ENCODE results near the gene FAM193A.
"Not testable (repeated sequence)": the region's sequence is repeated elsewhere in the genome, so short reads cannot be mapped to it uniquely, and the experiment has no call there.

FAM193A gene

GRCh38 chr4:2507855-2508254 lies 28.6 kb upstream of the FAM193A start:
- TF ChIP-seq CTCF (conservative IDR thresholded peaks at IDR 0.05) = no peak
- no peak overlapping the region for H3K27ac ChIP-seq

DNA sequence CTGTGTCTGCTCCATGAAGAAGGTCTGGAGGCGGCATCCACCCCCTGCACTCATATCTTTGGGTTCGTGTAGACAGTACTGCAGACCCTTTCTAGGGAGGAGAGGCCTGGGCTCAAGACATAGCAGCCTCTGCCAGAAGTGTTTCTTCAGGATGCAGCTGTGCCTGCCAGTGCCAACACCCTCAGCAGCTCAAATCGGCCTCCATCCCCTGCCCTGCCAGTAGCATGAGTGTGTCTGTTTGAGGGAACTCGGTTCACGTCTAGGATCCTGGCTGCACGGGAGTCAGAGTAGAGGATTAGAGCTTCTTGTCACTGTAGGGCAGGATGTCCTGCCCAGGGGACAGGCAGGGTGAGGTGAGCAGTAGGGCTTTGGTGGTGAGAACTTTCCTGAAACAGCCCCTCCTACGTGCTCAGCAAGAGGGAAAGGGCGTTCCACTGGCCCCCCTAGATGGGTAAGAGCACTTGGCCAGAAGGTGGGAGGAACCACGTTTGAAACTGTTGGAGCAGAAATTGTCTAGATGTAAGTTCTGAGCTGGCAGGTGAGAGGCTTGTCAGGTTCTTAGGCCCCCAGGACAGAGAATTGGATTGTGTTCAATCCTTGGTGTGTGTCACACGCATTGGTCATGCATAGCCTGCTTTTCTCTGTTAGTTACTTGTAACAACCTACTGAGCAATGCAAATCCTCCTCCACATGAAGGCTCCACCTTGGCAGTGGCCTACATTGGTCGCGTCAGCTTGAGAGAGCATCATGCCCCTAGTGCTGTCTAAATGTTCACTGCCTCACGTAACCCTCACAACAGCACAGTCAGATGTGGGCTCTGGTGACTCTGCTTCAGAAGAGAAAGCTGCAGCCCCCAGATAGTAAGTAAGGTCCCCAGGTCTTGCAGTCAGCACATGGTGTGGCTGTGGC lies 25.8 kb upstream of the FAM193A start:
- TF ChIP-seq CTCF (conservative IDR thresholded peaks at IDR 0.05) = no peak
- no peak overlapping the region for H3K27ac ChIP-seq

- TF ChIP-seq CTCF (conservative IDR thresholded peaks at IDR 0.05) = no peak
- H3K27ac ChIP-seq = no peak overlapping the region
Measured at GRCh38 chr4:2511645-2512131, 24.8 kb upstream of the FAM193A start.

DNA sequence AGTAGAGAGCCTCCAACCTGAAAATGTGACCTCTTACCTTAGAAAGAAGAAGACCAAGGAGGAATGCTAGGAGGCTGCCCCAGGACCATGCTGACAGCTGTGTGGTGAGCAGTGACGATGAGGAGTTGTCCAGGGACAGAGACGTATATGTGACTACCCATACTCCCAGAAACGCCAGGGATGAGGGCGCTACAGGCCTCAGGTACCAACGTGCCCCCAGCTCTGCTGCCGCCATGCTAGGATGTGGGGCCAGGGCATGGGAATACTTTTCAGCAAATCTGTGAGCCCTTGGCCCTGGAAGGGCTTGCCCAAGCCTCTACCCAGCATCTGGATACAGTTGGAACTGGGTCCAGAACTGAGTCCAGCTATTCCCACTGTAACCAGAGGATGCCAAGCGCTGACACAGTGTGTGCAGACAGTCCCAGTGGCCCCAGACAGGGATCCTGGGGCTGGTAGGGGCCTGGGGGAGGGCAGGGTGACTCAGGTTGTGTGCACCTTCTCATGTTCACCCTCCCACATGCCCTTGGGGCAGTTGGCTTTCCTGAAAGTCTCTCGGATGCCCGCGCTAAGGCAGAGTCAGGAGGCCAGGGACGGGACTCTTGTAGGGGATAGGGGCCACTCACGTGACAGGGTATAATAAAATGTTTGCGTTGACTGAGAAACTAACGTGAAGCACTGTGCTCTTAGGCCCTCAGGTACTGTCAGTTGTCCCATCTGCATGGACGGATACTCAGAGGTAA lies 23.9 kb upstream of the FAM193A start:
- no peak for TF ChIP-seq CTCF (conservative IDR thresholded peaks at IDR 0.05)
- H3K27ac ChIP-seq = no peak overlapping the region

DNA sequence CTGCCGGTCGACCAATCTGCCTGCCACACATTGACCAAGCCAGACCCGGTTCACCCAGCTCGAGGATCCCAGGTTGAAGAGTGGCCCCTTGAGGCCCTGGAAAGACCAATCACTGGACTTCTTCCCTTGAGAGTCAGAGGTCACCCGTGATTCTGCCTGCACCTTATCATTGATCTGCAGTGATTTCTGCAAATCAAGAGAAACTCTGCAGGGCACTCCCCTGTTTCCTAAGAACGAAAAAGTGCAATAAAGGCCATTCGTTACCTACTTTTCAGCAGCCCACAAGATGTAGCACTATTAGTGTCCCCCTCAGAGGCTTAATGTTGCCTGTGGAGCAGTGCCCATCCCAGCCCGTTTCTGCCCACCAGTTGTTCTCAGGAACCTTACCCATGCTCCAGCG lies 22.3 kb upstream of the FAM193A start:
- not testable (repeated sequence) for H3K27ac ChIP-seq

GRCh38 chr4:2514944-2515343 lies 21.5 kb upstream of the FAM193A start:
- H3K27ac ChIP-seq = not testable (repeated sequence)

DNA sequence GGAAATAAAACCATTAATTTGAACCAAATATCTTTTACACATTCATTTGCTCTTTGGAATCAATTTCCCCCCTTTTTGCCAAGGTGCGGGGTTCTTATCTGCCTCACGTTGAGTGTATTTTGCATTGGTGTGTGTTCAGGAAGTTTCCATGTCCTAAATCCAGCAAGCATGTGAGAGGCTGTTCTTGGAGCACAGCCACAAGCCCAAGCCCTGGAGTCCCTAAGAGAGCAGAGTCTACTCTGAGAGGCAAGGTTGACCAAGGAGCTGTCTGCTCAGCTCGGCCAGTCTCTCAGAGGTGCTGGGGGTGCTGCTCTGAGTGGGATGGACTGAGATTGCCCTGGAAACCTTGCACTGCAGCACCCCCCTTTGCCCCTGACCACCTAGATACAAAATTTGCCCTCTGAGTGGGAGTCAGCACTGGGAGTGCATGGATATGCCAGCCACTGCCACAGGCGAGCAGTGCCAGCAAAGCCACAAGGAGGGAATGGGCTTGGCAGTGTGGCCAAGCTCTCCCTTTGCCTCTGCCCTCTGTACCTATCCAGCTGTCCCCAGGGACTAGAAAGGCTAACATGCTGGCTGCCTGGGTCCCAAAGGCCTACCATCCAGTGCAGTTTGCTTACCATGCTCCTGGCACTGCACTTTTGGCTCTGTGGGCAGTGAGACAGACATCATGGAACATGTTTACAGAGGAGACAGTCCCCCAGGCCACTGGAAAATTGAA lies 20.5 kb upstream of the FAM193A start:
- no peak for TF ChIP-seq CTCF (conservative IDR thresholded peaks at IDR 0.05)
- no peak overlapping the region for H3K27ac ChIP-seq

DNA sequence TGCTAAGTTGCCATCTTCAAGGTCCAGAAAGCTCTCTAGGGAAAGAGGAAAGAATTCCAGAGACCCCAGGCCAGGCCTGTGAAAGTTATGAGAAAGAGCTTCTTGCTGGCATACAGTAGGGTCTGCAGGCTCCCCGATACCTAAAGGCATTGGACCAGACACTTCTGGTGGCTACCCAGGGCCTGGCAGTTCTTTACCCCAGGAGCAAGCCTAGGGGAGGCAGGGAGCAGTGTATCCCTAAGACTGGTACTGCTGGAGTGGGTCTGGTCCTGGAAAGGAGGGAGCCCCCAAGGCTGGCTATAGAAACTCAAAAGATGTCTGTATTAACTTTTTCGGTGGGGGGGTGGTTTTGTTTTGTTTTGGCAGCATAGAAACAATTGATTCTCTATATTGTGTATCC lies 19.8 kb upstream of the FAM193A start:
- no peak for TF ChIP-seq CTCF (conservative IDR thresholded peaks at IDR 0.05)

More for the DNA sequence above, 19.8 kb upstream of the FAM193A start:
- no peak overlapping the region for H3K27ac ChIP-seq
